Psoas muscle (tissue), 8 donors: Measurements from ENCODE around the gene GNAQ. TPM values are rescaled to one million over a fixed set of nuclear protein-coding genes. Genes with fewer than 3 reads are reported as not detected.

ENCODE experiments used
- ATAC-seq, 4 donors: fragments of 200-7000 bp; cut with Tn5 transposase; one replicate each; pipeline ENCODE4 v1.9.1; 2020; ENCODE audit warnings: moderate library complexity in 3 of 4, mild to moderate bottlenecking in 2 of 4
- DNase-seq, 2 donors: peaks; one replicate each; pipeline ENCODE4 v3.0.0-alpha.2; 2020
- H3K27ac ChIP-seq: fragments of 200-600 bp; one replicate; pipeline ENCODE4 v1.8.0; 2022
- H3K27me3 ChIP-seq, 3 donors: fragments of 200-600 bp in 1 of 3; one replicate each; pipeline versions ENCODE4 v1.6.1 to v1.8.0; 2013 to 2022; ENCODE audit warnings: low read length in 2 of 3, mild to moderate bottlenecking in 2 of 3, moderate library complexity in 1 of 3; ENCODE audit not compliant: insufficient read depth in 3 of 3
- H3K36me3 ChIP-seq, 2 donors: fragments of 200-600 bp in 1 of 2; one replicate each; pipeline versions ENCODE4 v1.6.1 to v1.8.0; 2013 to 2022; ENCODE audit warnings: low read depth in 1 of 2, mild to moderate bottlenecking in 1 of 2, moderate library complexity in 1 of 2; ENCODE audit not compliant: insufficient read depth in 1 of 2
- H3K4me1 ChIP-seq: fragments of 200-600 bp; one replicate; pipeline ENCODE4 v1.8.0; 2022
- H3K4me3 ChIP-seq: fragments of 200-600 bp; one replicate; pipeline ENCODE4 v1.8.0; 2022; ENCODE audit warnings: mild to moderate bottlenecking
- H3K9me3 ChIP-seq: fragments of 200-600 bp; one replicate; pipeline ENCODE4 v1.8.0; 2022
- CTCF ChIP-seq: fragments of 200-600 bp; IDR thresholded peaks from one replicate; pipeline ENCODE4 v1.8.0; 2022; ENCODE audit warnings: antibody characterized with exemption
- WGBS, 3 donors: extraction: QIAGEN DNeasy Blood & Tissue Kit; methylation state at CpG; one replicate each; pipeline versions ENCODE4 v1.1.6 to v1.1.7; 2013; 5-methylcytosine and 5-hydroxymethylcytosine counted together
- intact Hi-C, 2 donors: fragments of 100-400 bp; cut with DNase I; formaldehyde crosslinking; loops; one replicate each; pipeline versions ENCODE4 v1.11.0 to v1.14.2; 2022
- polyA plus RNA-seq, 3 donors: library from polyadenylated mRNA; stranded (reverse); fragments of 200-250 nt; gene quantifications; one replicate each; pipeline ENCODE4 v1.2.3, GENCODE V29; 2013
- total RNA-seq, 4 donors: library from RNA; stranded (reverse); fragmentation: NEBNext Ultra II Directional in 2 of 4; extraction: Animal tissue kit (Norgen Biotek cat#: 25700) in 2 of 4; gene quantifications; one replicate each; pipeline versions ENCODE4 v1.2.1 to v1.2.4, GENCODE V29; 2021 to 2023
- donor health status: healthy with polysubstance abuse.
- donor health status: DM: no; HTN: no; CAD: no; lungs with moderate emphysema.
- donor health status: Bipolar disorder and iron deficiency.
- donor health status: healthy.
- donor health status: DM: yes; HTN: yes; CAD: no.
- donor health status: DM: no; HTN: no; CAD: no.
- donor health status: DM: no; HTN: no; CAD: no.
- donor health status: DM: yes; HTN: yes; CAD: no.

GNAQ gene
- total and polyA plus RNA-seq, 7 donors: 8.3 to 26.6 (median 23.8) TPM

- Histone ChIP-seq H3K36me3 (no peaks in the 10 kb centered on the region), H3K27ac (peak overlapping the region; percentile 0), H3K27me3 (no peaks in the 10 kb centered on the region), H3K9me3 (no peaks in the 10 kb centered on the region), H3K4me1 (peaks cover 6% of the 10 kb centered on the region), H3K4me3 (no peak overlapping the region)
- ATAC-seq (no peak), DNase-seq (no peak)
- no peak for TF ChIP-seq CTCF
- intact Hi-C loops: no loop called here
- 78 to 85% (median 82%) methylated on average over 6 of the region's 6 CpGs for WGBS, 3 donors
These were observed 261.3 kb downstream of the GNAQ start for GRCh38 chr9:77770340-77770739.

- peaks cover 6% of the 10 kb centered on the region for H3K4me1 ChIP-seq
- H3K4me3 ChIP-seq: no peak overlapping the region
- TF ChIP-seq CTCF: no peak
- no peaks in the 10 kb centered on the region for H3K36me3 ChIP-seq
- no peak for ATAC-seq
- H3K9me3 ChIP-seq: no peaks in the 10 kb centered on the region
- intact Hi-C loops: no loop called here
- H3K27me3 ChIP-seq: no peaks in the 10 kb centered on the region
- no peak overlapping the region for H3K27ac ChIP-seq
- DNase-seq: no peak
- WGBS, 3 donors: 75 to 87% (median 79%) methylated on average over 5 of the region's 5 CpGs
These were observed 262.4 kb downstream of the GNAQ start for GRCh38 chr9:77769246-77769645.

GRCh38 chr9:77766587-77766986 lies 265.0 kb downstream of the GNAQ start:
- H3K4me1 ChIP-seq: peaks cover 6% of the 10 kb centered on the region
- 59 to 64% (median 60%) methylated on average over 3 of the region's 3 CpGs for WGBS, 3 donors
- no peak for TF ChIP-seq CTCF
- H3K9me3 ChIP-seq: no peaks in the 10 kb centered on the region
- H3K36me3 ChIP-seq: no peaks in the 10 kb centered on the region
- intact Hi-C loops: no loop called here
- DNase-seq (no peak), ATAC-seq (no peak)
- H3K27ac ChIP-seq: no peak overlapping the region
- H3K27me3 ChIP-seq: no peaks in the 10 kb centered on the region
- H3K4me3 ChIP-seq: no peak overlapping the region

GRCh38 chr9:77765781-77766259 lies 265.8 kb downstream of the GNAQ start:
- DNase-seq (no peak), ATAC-seq (no peak)
- Histone ChIP-seq H3K27me3 (no peaks in the 10 kb centered on the region), H3K4me1 (peaks cover 6% of the 10 kb centered on the region), H3K27ac (no peak overlapping the region), H3K36me3 (no peaks in the 10 kb centered on the region), H3K9me3 (no peaks in the 10 kb centered on the region), H3K4me3 (no peak overlapping the region)
- TF ChIP-seq CTCF: no peak
- intact Hi-C loops: no loop called here
- whole genome bisulfite sequencing, 3 donors: 79 to 87% (median 83%) methylated on average over 2 of the region's 2 CpGs
